HepG2 (cell line): ENCODE results near the gene KCNMB2.

Source experiments
- FOXM1 ChIP-seq: sonication (generic); formaldehyde crosslinking; IDR thresholded peaks from 2 replicates; pipeline ENCODE4 v1.5.0; 2020; ENCODE audit warnings: missing genetic modification reagents
- MAFF ChIP-seq: IDR thresholded peaks from 2 replicates; pipeline ENCODE4 v1.6.1; 2011; ENCODE audit warnings: low read depth, low read length, improper control_type of control experiment
- TF ChIP-seq, protein P1 (sequence below): sonication (generic); formaldehyde crosslinking; IDR thresholded peaks from 2 replicates; pipeline ENCODE4 v1.5.0; 2020; ENCODE audit warnings: mild to moderate bottlenecking, missing genetic modification reagents, moderate library complexity

DNA sequence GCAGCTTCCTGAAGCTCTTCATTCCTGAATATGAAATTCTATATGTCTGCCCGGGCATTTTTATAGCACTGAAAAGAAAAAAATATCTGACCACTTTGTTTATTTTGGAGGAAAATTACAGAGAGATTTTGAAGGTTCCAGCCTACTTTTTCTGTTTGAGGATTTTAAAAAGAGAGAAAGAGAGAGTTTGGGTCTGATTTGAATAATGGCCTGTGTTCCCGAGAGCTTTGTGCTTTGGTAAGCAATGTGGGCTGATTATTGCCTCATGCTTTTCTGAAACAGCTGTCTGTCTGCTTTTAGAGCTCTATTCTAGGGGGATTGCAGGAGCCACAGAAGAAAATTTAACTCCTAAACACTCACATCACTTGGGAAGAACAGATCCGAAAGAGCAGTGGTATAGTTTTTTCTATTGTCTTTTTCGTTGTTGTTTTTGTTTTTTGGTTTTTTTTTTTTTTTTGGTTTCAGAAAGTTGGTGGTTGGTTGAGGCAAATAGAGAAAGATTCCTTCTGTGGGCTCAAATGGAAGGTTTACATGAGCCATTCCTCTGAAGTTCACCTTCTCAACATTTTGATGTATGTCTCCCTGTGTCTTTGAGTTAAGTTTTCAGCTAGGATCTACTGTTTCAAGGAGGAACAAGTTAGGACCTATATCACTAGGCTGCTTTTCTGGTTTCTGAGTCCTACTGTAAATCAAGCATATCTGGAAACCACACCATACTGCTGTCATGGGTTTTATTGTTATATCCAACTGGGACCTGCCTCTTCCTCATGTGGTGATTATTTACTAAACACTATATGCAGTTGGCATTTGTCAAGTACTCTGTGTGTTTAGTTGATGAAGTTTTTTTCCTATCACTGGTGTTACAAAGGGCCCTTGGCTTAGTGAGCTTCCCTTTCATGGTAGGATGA is 178.9 kb downstream of the KCNMB2 start:
- TF ChIP-seq, protein P1, sequence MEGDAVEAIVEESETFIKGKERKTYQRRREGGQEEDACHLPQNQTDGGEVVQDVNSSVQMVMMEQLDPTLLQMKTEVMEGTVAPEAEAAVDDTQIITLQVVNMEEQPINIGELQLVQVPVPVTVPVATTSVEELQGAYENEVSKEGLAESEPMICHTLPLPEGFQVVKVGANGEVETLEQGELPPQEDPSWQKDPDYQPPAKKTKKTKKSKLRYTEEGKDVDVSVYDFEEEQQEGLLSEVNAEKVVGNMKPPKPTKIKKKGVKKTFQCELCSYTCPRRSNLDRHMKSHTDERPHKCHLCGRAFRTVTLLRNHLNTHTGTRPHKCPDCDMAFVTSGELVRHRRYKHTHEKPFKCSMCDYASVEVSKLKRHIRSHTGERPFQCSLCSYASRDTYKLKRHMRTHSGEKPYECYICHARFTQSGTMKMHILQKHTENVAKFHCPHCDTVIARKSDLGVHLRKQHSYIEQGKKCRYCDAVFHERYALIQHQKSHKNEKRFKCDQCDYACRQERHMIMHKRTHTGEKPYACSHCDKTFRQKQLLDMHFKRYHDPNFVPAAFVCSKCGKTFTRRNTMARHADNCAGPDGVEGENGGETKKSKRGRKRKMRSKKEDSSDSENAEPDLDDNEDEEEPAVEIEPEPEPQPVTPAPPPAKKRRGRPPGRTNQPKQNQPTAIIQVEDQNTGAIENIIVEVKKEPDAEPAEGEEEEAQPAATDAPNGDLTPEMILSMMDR (CRISPR knock-in tag), result no peak
- no peak for TF ChIP-seq MAFF
- no peak for TF ChIP-seq FOXM1 (CRISPR knock-in tag)
